GM12878 (cell line): ENCODE measurements around the gene WDR43. TPM values are rescaled to one million over a fixed set of nuclear protein-coding genes. Genes with fewer than 3 reads are reported as not detected.

Source experiments
- ATAC-seq: fragments of 200-7000 bp; cut with Tn5 transposase; 3 replicates; pipeline ENCODE4 v1.9.1; 2020; ENCODE audit warnings: mild to moderate bottlenecking, moderate library complexity
- BruUV-seq: library from RNA; stranded (reverse); fragments of 400-500 nt; replicated peaks from 2 replicates; lab custom pipeline; 2021; lab: Mats Ljungman, UMichigan
- CTCF ChIA-PET: fragments of 300-600 bp; sonication (Branson Sonifier 250); formaldehyde crosslinking; extraction: SDS; loops from one replicate; lab custom pipeline; 2021; ENCODE audit warnings: inconsistent platforms; lab: Yijun Ruan, JAX
- POLR2A ChIA-PET: fragments of 350-600 bp; formaldehyde crosslinking; extraction: SDS; loops from one replicate; lab custom pipeline; 2021; ENCODE audit warnings: inconsistent platforms; lab: Charles Lee
- RAD21 ChIA-PET: fragments of 300-600 bp; sonication (Branson Sonifier 250); formaldehyde crosslinking; loops from one replicate; lab custom pipeline; 2023; ENCODE audit warnings: antibody characterized with exemption; ENCODE audit not compliant: unreplicated experiment; lab: Charles Lee
- SMC1A ChIA-PET: fragments of 300-600 bp; sonication (Branson Sonifier 250); formaldehyde crosslinking; loops from one replicate; lab custom pipeline; 2023; ENCODE audit not compliant: unreplicated experiment, uncharacterized antibody; lab: Charles Lee
- DNase-seq: peaks from one replicate; pipeline ENCODE4 v3.0.0-alpha.2; 2011; ENCODE audit warnings: low read depth, low spot score
- FAIRE-seq: peaks from 3 replicates; lab custom pipeline; 2011; peaks lifted over from hg19 to GRCh38; lab: Jason Lieb, UNC
- H2AFZ ChIP-seq: 2 replicates; pipeline ENCODE4 v1.6.0; 2011; ENCODE audit warnings: low read depth, low read length, control low read depth; ENCODE audit not compliant: control insufficient read depth
- H3K27ac ChIP-seq: 2 replicates; pipeline ENCODE4 v1.5.1; 2011; ENCODE audit warnings: control low read depth; ENCODE audit not compliant: control insufficient read depth, insufficient read depth
- H3K27me3 ChIP-seq, 2 experiments: replicated peaks in 1 of 2; 2 replicates each; pipeline versions ENCODE4 v1.6.0 to v1.6.1; 2011; ENCODE audit warnings: low read length in 1 of 2; ENCODE audit not compliant: control insufficient read depth in 2 of 2, insufficient read depth in 2 of 2
- H3K36me3 ChIP-seq, 2 experiments: 2 replicates each; pipeline ENCODE4 v1.5.1; 2011; ENCODE audit warnings: low read length in 1 of 2; ENCODE audit not compliant: control insufficient read depth in 2 of 2, insufficient read depth in 2 of 2
- H3K4me1 ChIP-seq: 2 replicates; pipeline ENCODE4 v1.6.1; 2011; ENCODE audit warnings: mild to moderate bottlenecking, low read length, moderate library complexity, mixed read lengths; ENCODE audit not compliant: control insufficient read depth, insufficient read depth
- H3K4me2 ChIP-seq: 2 replicates; pipeline ENCODE4 v1.6.0; 2011; ENCODE audit warnings: control low read depth; ENCODE audit not compliant: control insufficient read depth, insufficient read depth
- H3K4me3 ChIP-seq: fragments of 200-600 bp; sonication (generic); 2 replicates; pipeline ENCODE4 v1.5.1; 2016
- H3K79me2 ChIP-seq: 2 replicates; pipeline ENCODE4 v1.6.0; 2011; ENCODE audit warnings: low read length; ENCODE audit not compliant: control insufficient read depth, insufficient read depth
- H3K9ac ChIP-seq: 2 replicates; pipeline ENCODE4 v1.8.0; 2011; ENCODE audit warnings: low read length, control low read depth, mixed read lengths; ENCODE audit not compliant: control insufficient read depth, insufficient read depth
- H3K9me3 ChIP-seq: replicated peaks from 3 replicates; pipeline ENCODE4 v1.5.1; 2011; ENCODE audit warnings: mild to moderate bottlenecking, low read length; ENCODE audit not compliant: control insufficient read depth, insufficient read depth
- H4K20me1 ChIP-seq: 2 replicates; pipeline ENCODE4 v1.6.0; 2011; ENCODE audit not compliant: control insufficient read depth, insufficient read depth
- NBN ChIP-seq: fragments of 450-650 bp; IDR thresholded peaks from 2 replicates; pipeline ENCODE4 v1.6.1; 2016
- SMAD1 ChIP-seq: fragments of 450-650 bp; IDR thresholded peaks from 2 replicates; pipeline ENCODE4 v1.6.1; 2018; ENCODE audit warnings: mild to moderate bottlenecking, low read depth; ENCODE audit not compliant: partially characterized antibody
- WGBS: methylation state at CpG from one replicate; pipeline ENCODE4 v1.1.6; 2016; ENCODE audit warnings: low lambda C conversion rate; ENCODE audit not compliant: insufficient replicate concordance, insufficient coverage; ENCODE audit errors: missing lambda C conversion rate; 5-methylcytosine and 5-hydroxymethylcytosine counted together
- in situ Hi-C: fragments of 300-500 bp; cut with MboI; formaldehyde crosslinking; loops from 9 replicates; pipeline ENCODE4 v1.14.3; 2018; ENCODE audit warnings: mixed read lengths
- intact Hi-C: fragments of 100-400 bp; cut with micrococcal nuclease; formaldehyde crosslinking; loops from one replicate; pipeline ENCODE4 v1.14.2; 2022; ENCODE audit not compliant: unreplicated experiment
- polyA plus RNA-seq, 11 experiments: library from polyadenylated mRNA; depleted of rRNA in 4 of 11; unstranded in 6 of 11; stranded (reverse) in 5 of 11; fragments of >200 nt; fragmentation: Nextera tagmentation in 4 of 11; fragmentation: Illumina TruSeq in 1 of 11; extraction: Ambion mirVana in 4 of 11; extraction: Trizol in 1 of 11; gene quantifications; 1 replicate in 1 of 11; 2 replicates in 10 of 11; pipeline versions ENCODE4 v1.2.1 to v1.2.3, GENCODE V29; 2011 to 2016; ENCODE audit warnings: inconsistent platforms in 2 of 11, missing spikeins in 2 of 11, low read depth in 1 of 11
- total RNA-seq, 4 experiments: library from RNA; depleted of rRNA in 3 of 4; stranded (reverse); fragments of >200 nt in 3 of 4; fragmentation: Illumina TruSeq in 1 of 4; extraction: Trizol in 1 of 4; gene quantifications; 2 replicates each; pipeline versions ENCODE4 v1.2.1 to v1.2.3, GENCODE V29; 2013 to 2021

The WDR43 gene
- total and polyA plus RNA-seq, 10 of the 15 experiments (the other 5 are each of a cell fraction or from before 2014, with no cell fraction given) = 39.3 to 153 (median 81.9) TPM

- BruUV-seq = no TSS peak
- CTCF ChIA-PET = no interaction called here
- Histone ChIP-seq H3K27me3 (no peaks in the 10 kb centered on the region; a peak in 1 of 4 replicates), H4K20me1 (no peaks in the 10 kb centered on the region), H3K9me3 (no peaks in the 10 kb centered on the region), H3K4me1 (no peaks in the 10 kb centered on the region; the same call in 1 of the 2 replicates), H3K27ac (no peak overlapping the region), H3K4me2 (no peak overlapping the region), H3K4me3 (no peak overlapping the region), H3K36me3 (no peaks in the 10 kb centered on the region), H3K79me2 (no peaks in the 10 kb centered on the region), H2AFZ (no peak overlapping the region), H3K9ac (no peak overlapping the region)
- RAD21 ChIA-PET = no interaction called here
- SMC1A ChIA-PET = interaction anchor here (0.6 kb wide), 1 partner anchor 1000 kb away, joined by 3 read pairs; no protein-coding TSS in a partner anchor
- no peak for ATAC-seq
- intact Hi-C loops (no loop called here), in situ Hi-C loops (no loop called here)
- POLR2A ChIA-PET = no interaction called here
- WGBS = 30% methylated on average over 3 of the region's 4 CpGs
- no peak for TF ChIP-seq NBN
- DNase-seq = no peak
- no peak for FAIRE-seq
These were observed 92.0 kb downstream of the WDR43 start for GRCh38 chr2:28986429-28986828.

- ATAC-seq (no peak), DNase-seq (no peak), FAIRE-seq (no peak)
- intact Hi-C loops (no loop called here), in situ Hi-C loops (no loop called here)
- Histone ChIP-seq H3K4me2 (no peak overlapping the region), H3K9me3 (no peaks in the 10 kb centered on the region), H3K4me1 (no peaks in the 10 kb centered on the region; the same call in 1 of the 2 replicates), H4K20me1 (no peaks in the 10 kb centered on the region), H3K36me3 (no peaks in the 10 kb centered on the region), H3K4me3 (no peak overlapping the region), H3K9ac (no peak overlapping the region), H3K79me2 (no peaks in the 10 kb centered on the region), H3K27me3 (no peaks in the 10 kb centered on the region; a peak in 1 of 4 replicates), H3K27ac (no peak overlapping the region), H2AFZ (no peak overlapping the region)
- POLR2A ChIA-PET = no interaction called here
- CTCF ChIA-PET = no interaction called here
- no peak for TF ChIP-seq SMAD1
- RAD21 ChIA-PET = no interaction called here
- WGBS = 22% methylated on average over 5 of the region's 5 CpGs
- BruUV-seq = no TSS peak
- SMC1A ChIA-PET = no interaction called here
These were observed 95.5 kb downstream of the WDR43 start for GRCh38 chr2:28989973-28990372.
